ENCODE data around the gene HOXB2. TPM values are rescaled to one million over a fixed set of nuclear protein-coding genes. Genes with fewer than 3 reads are reported as not detected.
A peak's percentile ranks its signal among the peaks of the same experiment; 100 is the strongest.

HOXB2 gene
- total and polyA plus RNA-seq, 7 experiments from 2014 or later, result 3.4 to 46.9 (median 23.1) TPM

- Mint-ChIP-seq H3K27me3 (peaks cover 82 to 94% (median 91%) of the 10 kb centered on the region in 5 donors), H3K36me3 (peaks cover 0 to 18% (median 3%) of the 10 kb centered on the region in 5 donors), H3K4me1 (peaks cover 29 to 75% (median 60%) of the 10 kb centered on the region in 7 donors), H3K27ac (peak overlapping the region in 2 of 9 donors; percentile 14 to 23), H3K4me3 (peak overlapping the region; percentile 13 to 82 (median 69)), H3K9me3 (peaks cover 0 to 3% (median 0%) of the 10 kb centered on the region in 11 donors)
- H3K4me3 ChIP-seq (ENCODE audit: low read length), result peak overlapping the region; percentile 31
- ChIA-PET POLR2A (interaction anchor here (1.1 to 2.6 kb wide), 3 partner anchors 10 to 90 kb away, joined by 4 to 20 read pairs (median 6); no protein-coding TSS in a partner anchor), CTCF (interaction anchor here (0.9 to 1.2 kb wide), 5 partner anchors 8 to 320 kb away, joined by 3 to 5 read pairs (median 3); no protein-coding TSS in a partner anchor)
- no peak for ATAC-seq
- no peaks in the 10 kb centered on the region for H3K9me3 ChIP-seq (ENCODE audit: control insufficient read depth in 2 of 3, low read length in 3 of 3)
- no peak overlapping the region for H3K27ac ChIP-seq (ENCODE audit: low read depth, low read length)
- no peak for DNase-seq
- H3K4me1 ChIP-seq (ENCODE audit: control insufficient read depth in 2 of 2, insufficient read depth in 2 of 2, low read length in 2 of 2), result peaks cover 16 to 34% of the 10 kb centered on the region in 2 donors
- peaks cover 14 to 62% of the 10 kb centered on the region in 2 donors for H3K27me3 ChIP-seq (ENCODE audit: control insufficient read depth in 2 of 2, insufficient read depth in 2 of 2, low read length in 2 of 2)
- H3K36me3 ChIP-seq (ENCODE audit: control insufficient read depth in 2 of 3, insufficient read depth in 3 of 3, low read length in 3 of 3), result no peaks in the 10 kb centered on the region
- intact Hi-C loops (cut with micrococcal nuclease), result no loop called here
Observed at GRCh38 chr17:48582750-48583069, 37.8 kb upstream of the HOXB2 start.

DNA sequence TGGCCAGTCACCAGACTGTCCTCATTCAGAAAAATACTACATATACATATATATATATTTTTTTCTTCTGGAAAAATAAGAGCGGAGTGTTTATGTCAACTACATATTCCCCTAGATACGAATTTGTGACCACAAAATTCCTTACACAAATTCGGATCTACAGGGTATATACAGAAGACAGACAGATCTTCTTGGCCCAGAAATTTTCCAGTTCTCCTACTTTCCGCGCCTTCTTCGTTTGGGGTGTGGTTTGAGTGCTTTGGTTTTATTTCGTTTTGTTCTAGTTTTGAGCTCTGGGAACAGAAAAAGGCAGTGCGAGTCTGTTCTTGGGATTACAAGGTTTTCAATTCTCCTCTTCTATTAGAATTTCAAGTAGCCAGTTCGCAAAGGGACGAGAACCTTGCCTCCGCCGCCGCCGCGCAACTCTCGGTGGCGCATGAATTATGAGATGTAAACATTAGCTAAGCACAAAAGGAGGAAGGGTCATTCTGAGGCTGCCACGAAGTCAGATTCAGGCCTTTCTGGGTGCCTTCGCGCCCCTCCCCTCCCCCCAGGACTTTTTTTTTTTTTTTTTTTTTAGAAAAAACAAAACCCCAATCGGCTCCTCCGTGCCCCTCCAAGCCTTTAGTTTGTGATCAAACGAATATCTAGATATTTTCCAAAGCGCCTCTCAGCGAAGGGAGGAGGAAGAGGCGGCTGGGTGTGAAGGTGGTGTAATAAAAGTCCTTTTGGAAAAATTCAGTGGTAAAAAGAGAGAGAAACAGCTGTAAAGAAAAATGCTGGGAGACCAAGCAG is 35.0 kb upstream of the HOXB2 start:
- Histone ChIP-seq H3K27ac (ENCODE audit: low read depth, low read length) (no peak overlapping the region), H3K36me3 (ENCODE audit: control insufficient read depth in 2 of 3, insufficient read depth in 3 of 3, low read length in 3 of 3) (no peaks in the 10 kb centered on the region), H3K27me3 (ENCODE audit: control insufficient read depth in 2 of 2, insufficient read depth in 2 of 2, low read length in 2 of 2) (peaks cover 6 to 41% of the 10 kb centered on the region in 2 donors), H3K9me3 (ENCODE audit: control insufficient read depth in 2 of 3, low read length in 3 of 3) (no peaks in the 10 kb centered on the region), H3K4me1 (ENCODE audit: control insufficient read depth in 2 of 2, insufficient read depth in 2 of 2, low read length in 2 of 2) (peaks cover 15 to 28% of the 10 kb centered on the region in 2 donors), H3K4me3 (ENCODE audit: low read length) (no peak overlapping the region)
- Mint-ChIP-seq H3K4me3 (peak overlapping the region; percentile 38 to 94 (median 90)), H3K27me3 (peaks cover 60 to 78% (median 63%) of the 10 kb centered on the region in 5 donors), H3K36me3 (peaks cover 0 to 16% (median 0%) of the 10 kb centered on the region in 5 donors), H3K9me3 (peaks cover 0 to 4% (median 0%) of the 10 kb centered on the region in 11 donors), H3K4me1 (peaks cover 12 to 65% (median 53%) of the 10 kb centered on the region in 7 donors), H3K27ac (peak overlapping the region in 2 of 9 donors; percentile 78 to 79)
- CTCF ChIA-PET, result interaction anchor here (0.7 kb wide), 1 partner anchor 18 kb away, joined by 3 read pairs; no protein-coding TSS in a partner anchor
- POLR2A ChIA-PET, result interaction anchor here (0.6 to 1.1 kb wide), 3 partner anchors 34 to 279 kb away, joined by 3 to 4 read pairs (median 3); no protein-coding TSS in a partner anchor
- ATAC-seq, result no peak
- intact Hi-C loops (cut with micrococcal nuclease), result loop anchor here in 1 of 2 donors (5.0 kb wide), 1 partner anchor 68 kb away; no protein-coding TSS in a partner anchor
- no peak for DNase-seq

GRCh38 chr17:48579471-48579759 is 34.5 kb upstream of the HOXB2 start:
- Mint-ChIP-seq H3K27me3 (peaks cover 55 to 77% (median 58%) of the 10 kb centered on the region in 5 donors), H3K9me3 (peaks cover 0 to 4% (median 0%) of the 10 kb centered on the region in 11 donors), H3K4me3 (peak overlapping the region; percentile 88 to 94 (median 90)), H3K4me1 (peaks cover 12 to 63% (median 52%) of the 10 kb centered on the region in 7 donors), H3K36me3 (peaks cover 0 to 16% (median 0%) of the 10 kb centered on the region in 5 donors), H3K27ac (peak overlapping the region in 2 of 9 donors; percentile 69 to 78)
- ATAC-seq (no peak), DNase-seq (no peak)
- ChIA-PET POLR2A (interaction anchor here (0.7 to 1.2 kb wide), 2 partner anchors 32 to 34 kb away, joined by 3 read pairs; no protein-coding TSS in a partner anchor), CTCF (interaction anchor here (0.7 to 1.1 kb wide), 2 partner anchors 18 to 87 kb away, joined by 3 to 4 read pairs; no protein-coding TSS in a partner anchor)
- intact Hi-C loops (cut with micrococcal nuclease), result loop anchor here in 1 of 2 donors (5.0 kb wide), 1 partner anchor 67 kb away; no protein-coding TSS in a partner anchor
- Histone ChIP-seq H3K4me1 (ENCODE audit: control insufficient read depth in 2 of 2, insufficient read depth in 2 of 2, low read length in 2 of 2) (peaks cover 15 to 27% of the 10 kb centered on the region in 2 donors), H3K4me3 (ENCODE audit: low read length) (peak overlapping the region; percentile 78), H3K9me3 (ENCODE audit: control insufficient read depth in 2 of 3, low read length in 3 of 3) (no peaks in the 10 kb centered on the region), H3K36me3 (ENCODE audit: control insufficient read depth in 2 of 3, insufficient read depth in 3 of 3, low read length in 3 of 3) (no peaks in the 10 kb centered on the region), H3K27ac (ENCODE audit: low read depth, low read length) (no peak overlapping the region), H3K27me3 (ENCODE audit: control insufficient read depth in 2 of 2, insufficient read depth in 2 of 2, low read length in 2 of 2) (peaks cover 6 to 40% of the 10 kb centered on the region in 2 donors)

DNA sequence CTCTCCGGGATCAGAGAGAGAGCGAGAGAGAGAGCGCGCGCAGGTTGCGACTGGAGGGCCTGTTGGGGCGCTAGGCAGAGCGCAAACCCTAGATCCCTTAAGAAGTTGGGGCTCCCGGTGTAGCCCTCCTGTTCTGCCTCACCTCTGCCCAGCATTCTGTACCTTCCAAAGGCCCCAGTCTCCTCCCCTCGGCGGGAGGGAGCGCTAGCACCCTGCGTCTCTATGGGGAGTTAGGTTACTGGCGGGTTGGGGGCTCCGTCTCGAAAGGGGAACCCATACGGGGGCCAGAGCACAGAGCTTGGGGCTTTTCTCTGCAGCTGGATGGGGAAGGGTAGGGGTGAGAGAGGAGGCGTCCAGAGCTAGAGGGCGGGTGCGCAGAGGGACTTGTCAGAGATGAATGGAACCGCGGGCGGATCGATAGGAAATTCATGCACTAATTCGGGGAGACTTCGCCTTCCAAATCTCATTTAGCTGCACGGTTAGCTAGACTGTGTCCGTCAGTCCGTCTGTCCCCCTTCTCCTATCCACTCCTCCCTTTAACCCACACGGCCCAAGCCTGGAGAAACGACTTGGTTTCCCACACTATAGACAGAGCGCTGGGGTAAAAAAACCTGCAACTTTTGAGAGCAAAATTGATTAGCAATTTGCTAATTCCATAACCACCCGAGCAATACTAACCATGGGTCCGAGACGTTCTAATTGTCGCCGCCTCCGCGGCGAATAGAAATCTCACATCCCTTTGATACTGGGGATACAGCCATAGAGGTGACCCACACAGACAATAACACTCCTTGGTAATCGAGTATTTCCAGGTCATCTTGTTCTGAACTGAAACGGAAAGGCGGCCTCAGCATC is 33.9 kb upstream of the HOXB2 start:
- ATAC-seq (peak; percentile 54), DNase-seq (no peak)
- CTCF ChIA-PET, result interaction anchor here (0.8 to 1.1 kb wide), 2 partner anchors 78 to 86 kb away, joined by 3 to 4 read pairs; no protein-coding TSS in a partner anchor
- Mint-ChIP-seq H3K4me1 (peaks cover 12 to 63% (median 52%) of the 10 kb centered on the region in 7 donors), H3K4me3 (peak overlapping the region; percentile 88 to 94 (median 90)), H3K36me3 (peaks cover 0 to 16% (median 0%) of the 10 kb centered on the region in 5 donors), H3K9me3 (peaks cover 0 to 4% (median 0%) of the 10 kb centered on the region in 11 donors), H3K27me3 (peaks cover 49 to 71% (median 55%) of the 10 kb centered on the region in 5 donors), H3K27ac (peak overlapping the region in 7 of 9 donors; percentile 26 to 89 (median 69))
- Histone ChIP-seq H3K4me3 (ENCODE audit: low read length) (peak overlapping the region; percentile 78), H3K9me3 (ENCODE audit: control insufficient read depth in 2 of 3, low read length in 3 of 3) (no peaks in the 10 kb centered on the region), H3K27ac (ENCODE audit: low read depth, low read length) (no peak overlapping the region), H3K4me1 (ENCODE audit: control insufficient read depth in 2 of 2, insufficient read depth in 2 of 2, low read length in 2 of 2) (peaks cover 15 to 27% of the 10 kb centered on the region in 2 donors), H3K36me3 (ENCODE audit: control insufficient read depth in 2 of 3, insufficient read depth in 3 of 3, low read length in 3 of 3) (no peaks in the 10 kb centered on the region), H3K27me3 (ENCODE audit: control insufficient read depth in 2 of 2, insufficient read depth in 2 of 2, low read length in 2 of 2) (peaks cover 6 to 40% of the 10 kb centered on the region in 2 donors)
- POLR2A ChIA-PET, result interaction anchor here (0.7 to 2.1 kb wide), 3 partner anchors 14 to 38 kb away, joined by 3 to 6 read pairs (median 5); partner anchors contain the start of gene HOXB5
- intact Hi-C loops (cut with micrococcal nuclease), result loop anchor here (1.0 to 5.0 kb wide), 4 partner anchors 35 to 87 kb away; no protein-coding TSS in a partner anchor

- intact Hi-C loops (cut with micrococcal nuclease), result loop anchor here (1.0 to 5.0 kb wide), 4 partner anchors 34 to 86 kb away; no protein-coding TSS in a partner anchor
- H3K36me3 ChIP-seq (ENCODE audit: control insufficient read depth in 2 of 3, insufficient read depth in 3 of 3, low read length in 3 of 3), result no peaks in the 10 kb centered on the region
- H3K9me3 ChIP-seq (ENCODE audit: control insufficient read depth in 2 of 3, low read length in 3 of 3), result no peaks in the 10 kb centered on the region
- ChIA-PET POLR2A (interaction anchor here (1.2 to 2.1 kb wide), 2 partner anchors 15 to 31 kb away, joined by 3 to 6 read pairs; partner anchors contain the start of gene HOXB5), CTCF (interaction anchor here (0.8 to 1.1 kb wide), 2 partner anchors 77 to 85 kb away, joined by 3 to 4 read pairs; no protein-coding TSS in a partner anchor)
- H3K4me3 ChIP-seq (ENCODE audit: low read length), result peak within 1 kb of the TSS; percentile 78
- no peak within 1 kb of the TSS for H3K27ac ChIP-seq (ENCODE audit: low read depth, low read length)
- Mint-ChIP-seq H3K4me1 (peaks cover 12 to 62% (median 52%) of the 10 kb centered on the region in 7 donors), H3K36me3 (peaks cover 0 to 13% (median 0%) of the 10 kb centered on the region in 5 donors), H3K27ac (peak within 1 kb of the TSS; percentile 26 to 89 (median 66)), H3K27me3 (peaks cover 44 to 70% (median 49%) of the 10 kb centered on the region in 5 donors), H3K9me3 (peaks cover 0 to 4% (median 0%) of the 10 kb centered on the region in 11 donors), H3K4me3 (peak within 1 kb of the TSS; percentile 88 to 94 (median 90))
- DNase-seq, result peak in 6 of 9 donors; percentile 51 to 74 (median 57)
- peaks cover 15 to 27% of the 10 kb centered on the region in 2 donors for H3K4me1 ChIP-seq (ENCODE audit: control insufficient read depth in 2 of 2, insufficient read depth in 2 of 2, low read length in 2 of 2)
- ATAC-seq, result peak; percentile 83
- peaks cover 6 to 36% of the 10 kb centered on the region in 2 donors for H3K27me3 ChIP-seq (ENCODE audit: control insufficient read depth in 2 of 2, insufficient read depth in 2 of 2, low read length in 2 of 2)
Observed at GRCh38 chr17:48577946-48578615, 33.2 kb upstream of the HOXB2 start, which contains the start of gene HOXB4. Gene HOXB4, minus strand, starts transcription at chr17:48578350. Its CDS starts 31 bp downstream, at chr17:48578319.
